ENCODE measurements around the gene RPTOR.

The RPTOR gene

DNA sequence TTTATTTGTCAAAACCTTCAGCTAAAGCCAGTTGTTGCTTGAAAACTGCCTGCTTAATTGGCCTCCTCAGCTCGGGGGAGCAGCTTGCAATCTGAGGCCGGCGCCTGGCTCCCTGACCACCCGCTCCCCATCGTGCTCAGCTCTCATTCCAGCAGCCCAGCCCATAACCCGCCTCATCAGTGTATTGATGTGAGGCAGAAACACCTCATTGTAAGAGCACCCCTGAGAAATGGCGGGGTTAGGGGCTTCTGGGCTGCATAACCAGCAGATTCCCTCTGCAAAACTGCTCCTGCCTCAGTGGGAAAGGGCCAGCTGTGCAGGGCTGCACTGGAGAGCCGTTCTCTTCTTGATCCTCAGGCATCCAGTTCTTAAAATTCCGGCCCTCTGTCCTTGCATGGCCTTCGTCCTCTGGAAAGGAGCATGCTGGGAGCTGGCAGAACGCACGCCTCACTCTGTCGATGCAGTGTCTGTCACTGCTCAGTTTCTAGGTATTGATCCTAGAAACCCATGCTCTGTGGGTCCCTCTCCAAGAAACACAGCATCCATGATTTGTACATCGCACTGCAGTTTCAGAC, 333.2 kb downstream of the RPTOR start:
- in situ Hi-C loops (cut with HindIII; ENCODE audit: low sequenced_read_pairs), result no loop called here
- TF ChIP-seq, protein P1, sequence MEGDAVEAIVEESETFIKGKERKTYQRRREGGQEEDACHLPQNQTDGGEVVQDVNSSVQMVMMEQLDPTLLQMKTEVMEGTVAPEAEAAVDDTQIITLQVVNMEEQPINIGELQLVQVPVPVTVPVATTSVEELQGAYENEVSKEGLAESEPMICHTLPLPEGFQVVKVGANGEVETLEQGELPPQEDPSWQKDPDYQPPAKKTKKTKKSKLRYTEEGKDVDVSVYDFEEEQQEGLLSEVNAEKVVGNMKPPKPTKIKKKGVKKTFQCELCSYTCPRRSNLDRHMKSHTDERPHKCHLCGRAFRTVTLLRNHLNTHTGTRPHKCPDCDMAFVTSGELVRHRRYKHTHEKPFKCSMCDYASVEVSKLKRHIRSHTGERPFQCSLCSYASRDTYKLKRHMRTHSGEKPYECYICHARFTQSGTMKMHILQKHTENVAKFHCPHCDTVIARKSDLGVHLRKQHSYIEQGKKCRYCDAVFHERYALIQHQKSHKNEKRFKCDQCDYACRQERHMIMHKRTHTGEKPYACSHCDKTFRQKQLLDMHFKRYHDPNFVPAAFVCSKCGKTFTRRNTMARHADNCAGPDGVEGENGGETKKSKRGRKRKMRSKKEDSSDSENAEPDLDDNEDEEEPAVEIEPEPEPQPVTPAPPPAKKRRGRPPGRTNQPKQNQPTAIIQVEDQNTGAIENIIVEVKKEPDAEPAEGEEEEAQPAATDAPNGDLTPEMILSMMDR (IDR thresholded peaks at IDR 0.05; ENCODE audit: low read depth, low read length, missing control alignments), result no peak
- no peak for DNase-seq (ENCODE audit: low read depth)
- H3K4me3 ChIP-seq (ENCODE audit: low read depth, low read length), result no peak overlapping the region

DNA sequence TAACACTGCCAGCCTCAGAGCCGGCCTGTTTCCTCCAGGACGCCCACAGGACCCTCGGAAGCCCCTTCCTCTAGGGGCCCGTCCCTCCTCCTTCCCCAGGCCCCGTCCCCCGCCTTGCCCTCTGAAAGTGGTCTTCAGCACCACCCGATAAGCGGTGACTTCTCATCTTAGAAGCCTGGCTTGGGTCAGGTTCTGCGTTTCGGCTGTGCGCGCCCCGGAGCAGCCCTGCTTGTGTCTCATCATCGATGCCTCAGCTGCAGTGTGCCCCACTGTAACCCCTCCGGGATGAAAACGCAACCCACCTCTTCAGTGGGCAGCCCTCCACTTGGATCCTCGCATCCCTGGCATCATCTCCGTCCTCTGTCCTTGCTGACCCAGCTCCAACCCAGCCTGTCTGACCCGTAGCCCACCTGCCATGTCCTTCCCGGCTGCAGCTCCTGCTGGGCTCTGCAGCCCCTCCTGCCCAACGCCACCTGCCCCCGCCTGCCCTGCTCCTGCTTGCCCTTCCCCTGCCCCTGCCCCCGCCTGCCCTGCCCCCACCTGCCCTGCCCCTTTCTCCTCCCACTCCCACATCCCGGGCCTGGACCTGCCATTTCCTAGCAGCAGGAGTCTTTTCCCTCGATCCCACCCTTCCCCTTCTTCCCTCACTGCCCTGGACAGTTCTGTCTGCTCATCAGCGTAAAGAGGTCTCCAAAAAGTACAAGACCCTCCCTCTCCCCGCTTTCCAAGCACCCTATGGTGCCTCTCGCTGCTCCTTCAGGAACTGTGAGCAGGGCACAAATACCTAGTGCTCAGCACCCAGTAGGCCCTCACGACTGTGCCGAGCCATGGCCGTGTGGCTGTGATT, 334.5 kb downstream of the RPTOR start:
- DNase-seq (ENCODE audit: low read depth), result no peak
- TF ChIP-seq, protein P1 (IDR thresholded peaks at IDR 0.05; ENCODE audit: low read depth, low read length, missing control alignments), result no peak
- in situ Hi-C loops (cut with HindIII; ENCODE audit: low sequenced_read_pairs), result no loop called here
- H3K4me3 ChIP-seq (ENCODE audit: low read depth, low read length), result no peak overlapping the region

DNA sequence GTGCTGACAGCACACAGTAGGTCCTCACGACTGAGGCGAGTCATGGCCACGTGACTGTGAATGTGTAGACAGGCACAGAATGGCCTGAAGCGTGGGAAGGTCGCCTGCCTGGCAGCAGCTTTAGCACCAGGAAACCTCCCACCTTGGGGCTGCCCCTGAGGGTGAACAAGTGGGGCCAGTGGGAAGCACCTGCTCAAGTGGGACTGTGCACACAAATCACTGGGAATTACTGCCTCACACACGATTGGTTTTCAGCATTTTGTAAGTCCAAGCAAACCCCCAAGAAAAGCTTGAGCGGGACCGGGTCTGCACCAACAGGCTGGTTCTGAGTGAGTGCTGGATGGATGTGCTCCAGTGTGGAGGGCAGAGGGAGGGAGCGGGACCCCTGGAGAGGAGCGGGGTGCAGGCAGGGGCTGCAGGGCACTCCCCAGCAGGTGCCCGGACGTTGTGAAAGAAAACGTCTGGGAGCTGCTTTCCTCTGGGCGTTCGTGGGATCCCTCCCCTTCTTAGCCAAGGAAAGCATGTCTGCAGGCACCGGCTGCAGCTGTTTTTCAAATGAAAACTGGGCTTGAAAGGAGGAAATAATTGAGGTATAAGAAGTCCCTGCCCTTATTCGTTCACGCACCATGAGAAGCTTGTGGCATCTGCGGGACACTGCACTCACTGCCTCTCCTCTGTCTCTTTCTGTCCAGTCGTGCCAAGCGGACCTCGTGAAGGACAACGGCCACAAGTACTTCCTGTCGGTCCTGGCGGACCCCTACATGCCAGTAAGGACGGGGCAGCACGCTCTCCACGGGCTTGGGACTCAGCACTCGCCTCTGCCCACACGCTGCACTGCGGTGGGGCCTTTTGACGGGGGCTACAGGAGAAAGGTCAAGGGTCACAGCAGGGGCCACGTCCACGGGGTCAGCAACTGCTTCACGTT, 335.3 kb downstream of the RPTOR start:
- in situ Hi-C loops (cut with HindIII; ENCODE audit: low sequenced_read_pairs), result no loop called here

DNA sequence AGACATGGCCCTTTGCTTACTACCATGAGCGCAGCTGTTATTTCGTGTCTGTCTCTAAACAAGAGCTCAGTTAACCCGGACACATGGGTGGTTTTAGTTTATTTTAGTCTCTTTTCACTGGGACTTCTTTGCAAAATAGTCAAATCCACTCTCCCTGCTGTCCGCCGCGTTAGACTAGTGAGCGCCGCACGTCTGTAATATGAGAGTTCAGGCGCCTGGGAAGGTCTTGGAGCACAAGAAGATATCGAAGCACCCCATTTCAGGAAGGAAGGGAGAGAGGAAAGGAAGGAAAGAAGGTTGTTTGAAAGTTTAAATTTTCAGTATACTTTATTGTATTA, 336.0 kb downstream of the RPTOR start:
- TF ChIP-seq, protein P1 (IDR thresholded peaks at IDR 0.05; ENCODE audit: low read depth, low read length, missing control alignments), result no peak
- no peak for DNase-seq (ENCODE audit: low read depth)
- in situ Hi-C loops (cut with HindIII; ENCODE audit: low sequenced_read_pairs), result no loop called here
- no peak overlapping the region for H3K4me3 ChIP-seq (ENCODE audit: low read depth, low read length)

More for the DNA sequence above, 335.3 kb downstream of the RPTOR start:
- no peak for DNase-seq (ENCODE audit: low read depth)
- no peak overlapping the region for H3K4me3 ChIP-seq (ENCODE audit: low read depth, low read length)
- TF ChIP-seq, protein P1 (IDR thresholded peaks at IDR 0.05; ENCODE audit: low read depth, low read length, missing control alignments), result no peak

DNA sequence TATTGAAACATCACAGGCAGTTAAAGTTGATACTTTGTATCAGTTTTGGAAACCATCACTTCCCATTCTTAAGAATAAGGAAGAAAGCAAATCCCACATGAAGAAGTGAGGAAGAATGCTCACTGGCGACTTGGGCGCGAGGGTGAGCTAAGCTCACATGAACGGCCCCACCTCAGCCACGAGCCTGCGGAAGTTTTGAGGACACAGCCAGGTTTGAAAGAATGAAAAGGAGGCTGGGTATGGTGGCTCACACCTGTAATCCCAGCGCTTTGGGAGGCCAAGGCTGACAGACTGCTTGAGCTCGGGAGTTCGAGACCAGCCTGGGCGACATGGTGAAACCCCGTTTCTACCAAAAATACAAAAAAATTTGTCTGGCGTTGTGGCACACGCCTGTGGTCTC, 336.7 kb downstream of the RPTOR start:
- TF ChIP-seq, protein P1 (IDR thresholded peaks at IDR 0.05; ENCODE audit: low read depth, low read length, missing control alignments), result no peak
- in situ Hi-C loops (cut with HindIII; ENCODE audit: low sequenced_read_pairs), result no loop called here
- no peak for DNase-seq (ENCODE audit: low read depth)
- H3K4me3 ChIP-seq (ENCODE audit: low read depth, low read length), result no peak overlapping the region

DNA sequence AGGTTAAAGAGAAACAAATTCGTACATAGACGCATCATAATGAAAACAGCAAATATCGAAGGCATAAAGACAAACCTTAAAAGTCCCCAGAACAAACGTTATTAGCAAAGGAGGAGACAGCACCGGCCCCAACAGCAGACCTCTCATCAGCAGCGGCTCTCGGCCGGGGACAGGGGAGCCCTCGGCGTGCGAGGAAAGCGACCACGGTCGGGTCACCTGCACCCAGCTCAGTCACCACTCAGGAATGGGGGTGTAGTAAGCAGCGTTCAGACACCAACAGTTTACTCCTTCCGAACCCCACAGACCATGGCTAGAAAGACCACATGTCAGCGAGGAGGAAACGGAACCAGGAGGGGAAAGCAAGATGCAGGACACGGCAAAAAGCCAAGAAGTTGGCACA, 337.7 kb downstream of the RPTOR start:
- H3K4me3 ChIP-seq (ENCODE audit: low read depth, low read length), result no peak overlapping the region
- no peak for DNase-seq (ENCODE audit: low read depth)
- in situ Hi-C loops (cut with HindIII; ENCODE audit: low sequenced_read_pairs), result no loop called here
- TF ChIP-seq, protein P1 (IDR thresholded peaks at IDR 0.05; ENCODE audit: low read depth, low read length, missing control alignments), result no peak
